Glutamatergic neuron (in vitro differentiated cells): Measurements from ENCODE around the gene CROCC. TPM values are rescaled to one million over a fixed set of nuclear protein-coding genes. Genes with fewer than 3 reads are reported as not detected.

Experiments
- DNase-seq: peaks from one replicate; pipeline ENCODE4 v3.0.0; 2022
- H3K27ac Mint-ChIP-seq: one replicate; pipeline ENCODE4 v1.8.0; 2020; ENCODE audit warnings: mild to moderate bottlenecking, mixed read lengths, inconsistent platforms; ENCODE audit not compliant: unreplicated experiment
- H3K27me3 Mint-ChIP-seq: one replicate; pipeline ENCODE4 v1.8.0; 2020; ENCODE audit warnings: mild to moderate bottlenecking, moderate library complexity, mixed read lengths, inconsistent platforms; ENCODE audit not compliant: unreplicated experiment
- H3K36me3 Mint-ChIP-seq: one replicate; pipeline ENCODE4 v1.8.0; 2020; ENCODE audit warnings: mild to moderate bottlenecking, mixed read lengths, inconsistent platforms; ENCODE audit not compliant: unreplicated experiment
- H3K4me1 Mint-ChIP-seq: one replicate; pipeline ENCODE4 v1.8.0; 2020; ENCODE audit warnings: mild to moderate bottlenecking, low read depth, mixed read lengths, inconsistent platforms; ENCODE audit not compliant: unreplicated experiment
- H3K4me3 Mint-ChIP-seq: one replicate; pipeline ENCODE4 v1.8.0; 2020; ENCODE audit warnings: mild to moderate bottlenecking, mixed read lengths, inconsistent platforms; ENCODE audit not compliant: unreplicated experiment
- H3K9me3 Mint-ChIP-seq: one replicate; pipeline ENCODE4 v1.8.0; 2020; ENCODE audit warnings: mild to moderate bottlenecking, moderate library complexity, mixed read lengths, inconsistent platforms; ENCODE audit not compliant: unreplicated experiment
- total RNA-seq: library from RNA; stranded (reverse); fragmentation: NEBNext Ultra II Directional; extraction: Animal tissue kit (Norgen Biotek cat#: 25700); gene quantifications from one replicate; pipeline ENCODE4 v1.2.1, GENCODE V29; 2021; ENCODE audit not compliant: unreplicated experiment
- TF ChIP-seq, protein P1 (sequence below): fragments of 200-600 bp; sonication (generic); IDR thresholded peaks from one replicate; pipeline ENCODE4 v1.5.0; 2021; ENCODE audit not compliant: partially characterized antibody, unreplicated experiment

The CROCC gene
- total RNA-seq, 1 donor from 2014 or later: 50.9 TPM

DNA sequence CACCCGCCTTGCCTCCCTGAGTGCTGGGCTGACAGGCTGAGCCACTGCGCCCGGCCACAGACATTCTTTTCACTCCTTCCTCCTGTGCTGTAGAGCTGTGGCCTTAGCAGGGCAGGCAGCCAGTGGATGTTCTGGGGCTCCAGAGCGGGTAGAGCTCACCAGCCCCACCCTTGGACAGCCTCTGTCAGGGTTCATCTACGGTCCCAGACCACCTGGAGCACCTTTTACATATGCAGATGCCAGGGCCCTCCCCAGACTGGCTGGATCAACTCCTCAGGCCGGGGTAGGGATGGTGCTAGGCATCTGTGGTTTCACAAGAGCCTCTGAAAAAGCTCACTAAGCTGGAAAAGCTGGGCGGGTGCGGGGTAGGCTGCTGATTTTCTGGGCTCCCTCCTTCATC lies 85.4 kb downstream of the CROCC start:
- peaks cover 1% of the 10 kb centered on the region for H3K9me3 Mint-ChIP-seq
- TF ChIP-seq, protein P1, sequence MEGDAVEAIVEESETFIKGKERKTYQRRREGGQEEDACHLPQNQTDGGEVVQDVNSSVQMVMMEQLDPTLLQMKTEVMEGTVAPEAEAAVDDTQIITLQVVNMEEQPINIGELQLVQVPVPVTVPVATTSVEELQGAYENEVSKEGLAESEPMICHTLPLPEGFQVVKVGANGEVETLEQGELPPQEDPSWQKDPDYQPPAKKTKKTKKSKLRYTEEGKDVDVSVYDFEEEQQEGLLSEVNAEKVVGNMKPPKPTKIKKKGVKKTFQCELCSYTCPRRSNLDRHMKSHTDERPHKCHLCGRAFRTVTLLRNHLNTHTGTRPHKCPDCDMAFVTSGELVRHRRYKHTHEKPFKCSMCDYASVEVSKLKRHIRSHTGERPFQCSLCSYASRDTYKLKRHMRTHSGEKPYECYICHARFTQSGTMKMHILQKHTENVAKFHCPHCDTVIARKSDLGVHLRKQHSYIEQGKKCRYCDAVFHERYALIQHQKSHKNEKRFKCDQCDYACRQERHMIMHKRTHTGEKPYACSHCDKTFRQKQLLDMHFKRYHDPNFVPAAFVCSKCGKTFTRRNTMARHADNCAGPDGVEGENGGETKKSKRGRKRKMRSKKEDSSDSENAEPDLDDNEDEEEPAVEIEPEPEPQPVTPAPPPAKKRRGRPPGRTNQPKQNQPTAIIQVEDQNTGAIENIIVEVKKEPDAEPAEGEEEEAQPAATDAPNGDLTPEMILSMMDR: no peak
- peaks cover 4% of the 10 kb centered on the region for H3K27me3 Mint-ChIP-seq
- H3K36me3 Mint-ChIP-seq: no peaks in the 10 kb centered on the region
- no peak overlapping the region for H3K4me3 Mint-ChIP-seq
- DNase-seq: no peak
- no peak overlapping the region for H3K27ac Mint-ChIP-seq
- peaks cover 2% of the 10 kb centered on the region for H3K4me1 Mint-ChIP-seq

DNA sequence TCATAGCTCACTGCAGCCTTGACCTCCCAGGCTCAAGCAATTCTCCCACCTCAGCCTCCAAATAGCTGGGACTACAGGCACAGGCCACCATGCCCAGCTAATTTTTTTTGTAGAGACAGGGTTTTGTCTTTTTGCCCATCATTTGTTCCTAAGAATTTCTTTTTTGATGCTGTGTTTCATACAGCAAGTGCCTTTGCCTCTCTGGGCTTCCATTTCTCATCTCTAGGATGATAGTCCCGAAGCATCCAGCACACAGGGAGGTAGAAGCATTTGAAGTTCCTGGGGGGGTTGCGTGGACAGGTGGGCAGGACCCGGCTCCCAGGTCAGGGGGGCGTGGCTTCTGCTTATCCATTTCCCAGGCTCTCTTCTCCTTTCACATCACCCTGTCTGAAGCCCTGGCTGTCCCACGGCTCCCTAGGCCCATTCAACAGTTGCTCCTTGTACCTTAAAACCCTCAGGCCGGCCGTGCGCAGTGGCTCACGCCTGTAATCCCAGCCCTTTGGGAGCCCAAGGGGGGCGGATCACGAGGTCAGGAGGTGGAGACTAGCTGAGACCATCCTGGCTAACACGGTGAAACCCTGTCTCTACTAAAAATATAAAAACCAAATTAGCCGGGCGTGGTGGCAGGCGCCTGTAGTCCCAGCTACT lies 86.6 kb downstream of the CROCC start:
- no peaks in the 10 kb centered on the region for H3K36me3 Mint-ChIP-seq
- peaks cover 2% of the 10 kb centered on the region for H3K4me1 Mint-ChIP-seq
- DNase-seq: no peak
- H3K9me3 Mint-ChIP-seq: no peaks in the 10 kb centered on the region
- no peak overlapping the region for H3K4me3 Mint-ChIP-seq
- H3K27ac Mint-ChIP-seq: no peak overlapping the region
- peaks cover 11% of the 10 kb centered on the region for H3K27me3 Mint-ChIP-seq
- TF ChIP-seq, protein P1: no peak

DNA sequence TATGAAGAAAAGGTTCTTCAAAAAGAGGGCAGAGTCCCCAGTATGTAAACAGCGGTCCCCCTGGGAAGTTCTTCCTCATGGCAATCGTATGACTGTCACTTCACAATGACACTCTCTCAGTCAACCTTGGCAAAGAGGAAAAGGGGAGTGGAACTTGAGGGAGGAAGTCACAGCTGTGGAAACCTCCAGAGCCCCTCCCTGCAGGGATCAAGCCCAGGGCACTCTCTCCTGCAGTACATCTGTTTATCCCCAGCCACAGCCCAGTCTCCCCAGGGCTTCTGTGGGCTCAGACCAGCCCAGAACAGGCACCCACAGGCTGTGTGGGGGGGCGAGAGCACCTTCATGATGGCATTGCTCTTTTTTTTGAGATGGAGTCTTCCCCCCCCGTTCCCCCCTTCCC lies 88.0 kb downstream of the CROCC start:
- H3K4me3 Mint-ChIP-seq: no peak overlapping the region
- H3K27me3 Mint-ChIP-seq: peaks cover 10% of the 10 kb centered on the region
- H3K36me3 Mint-ChIP-seq: no peaks in the 10 kb centered on the region
- no peaks in the 10 kb centered on the region for H3K9me3 Mint-ChIP-seq
- peaks cover 5% of the 10 kb centered on the region for H3K4me1 Mint-ChIP-seq
- H3K27ac Mint-ChIP-seq: no peak overlapping the region
- no peak for DNase-seq
- TF ChIP-seq, protein P1: no peak

DNA sequence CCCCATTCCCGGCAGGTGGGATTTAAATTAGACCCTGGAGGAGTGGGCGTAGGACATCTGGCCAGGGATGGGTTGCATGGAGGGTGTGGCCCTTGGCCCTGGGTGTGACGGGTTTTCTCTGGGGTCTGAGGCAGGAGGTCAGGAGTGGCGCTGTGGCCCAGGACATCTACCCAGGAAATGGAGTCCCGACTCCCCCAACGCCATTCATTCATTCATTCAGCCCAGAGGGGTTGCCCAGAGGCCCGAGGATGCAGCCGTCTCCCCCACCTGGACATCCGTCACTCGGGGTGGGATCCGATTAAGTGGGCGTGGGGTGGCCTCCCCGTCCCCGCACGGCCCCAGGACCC lies 89.3 kb downstream of the CROCC start:
- H3K36me3 Mint-ChIP-seq: no peaks in the 10 kb centered on the region
- peaks cover 9% of the 10 kb centered on the region for H3K27me3 Mint-ChIP-seq
- no peaks in the 10 kb centered on the region for H3K9me3 Mint-ChIP-seq
- peaks cover 5% of the 10 kb centered on the region for H3K4me1 Mint-ChIP-seq
- TF ChIP-seq, protein P1: no peak
- no peak overlapping the region for H3K27ac Mint-ChIP-seq
- H3K4me3 Mint-ChIP-seq: peak overlapping the region; percentile 84
- no peak for DNase-seq

DNA sequence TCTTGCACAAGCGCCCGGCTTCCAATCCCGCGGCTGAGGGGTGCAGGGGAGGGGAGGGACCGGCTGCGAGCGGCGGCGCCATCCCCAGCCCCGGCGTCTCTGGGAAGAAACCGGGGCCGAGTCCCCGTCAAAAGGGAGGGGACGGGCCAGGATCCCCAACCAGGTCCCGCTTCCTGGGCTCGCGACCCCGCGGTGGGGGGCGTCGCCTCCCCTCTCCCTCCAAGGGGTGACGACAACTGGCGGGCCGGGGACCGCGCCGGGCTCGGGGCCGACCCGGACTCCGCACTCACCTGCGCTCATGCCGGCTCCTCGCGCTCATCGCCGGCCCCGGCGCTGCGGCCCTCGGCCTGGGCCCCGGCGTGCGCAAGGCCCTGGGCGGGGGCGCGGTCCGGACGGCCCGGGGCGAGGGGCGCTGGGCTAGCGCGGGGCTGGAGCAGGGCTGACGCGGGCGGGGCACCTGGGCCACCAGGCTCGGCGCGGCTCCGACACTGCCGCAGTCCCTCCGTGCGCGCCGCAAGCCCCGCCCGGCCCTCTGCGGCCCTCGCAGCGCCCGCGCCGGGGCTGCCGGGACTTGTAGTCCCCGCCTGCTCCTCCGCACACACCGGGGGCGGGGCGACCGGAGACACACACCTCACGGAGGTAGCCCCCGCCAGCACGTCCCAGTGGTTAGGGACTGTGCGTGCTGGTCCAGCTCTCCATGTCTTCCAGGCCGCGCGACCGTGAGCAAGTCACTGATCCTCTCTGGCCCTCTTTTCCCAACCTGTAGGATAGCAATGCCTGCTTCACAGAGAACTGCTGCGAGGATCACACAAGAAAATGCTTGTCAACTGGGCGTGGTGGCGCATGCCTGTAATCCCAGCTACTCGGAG lies 89.9 kb downstream of the CROCC start, which contains the start of gene ATP13A2:
Gene ATP13A2 (minus strand): TSS at position 490 of the 869 bp plus-strand sequence. CDS start 190 bp downstream, at position 300.
- TF ChIP-seq, protein P1: no peak
- peaks cover 9% of the 10 kb centered on the region for H3K27me3 Mint-ChIP-seq
- H3K27ac Mint-ChIP-seq: no peak within 1 kb of the TSS
- H3K36me3 Mint-ChIP-seq: no peaks in the 10 kb centered on the region
- H3K4me1 Mint-ChIP-seq: peaks cover 5% of the 10 kb centered on the region
- no peaks in the 10 kb centered on the region for H3K9me3 Mint-ChIP-seq
- H3K4me3 Mint-ChIP-seq: peak within 1 kb of the TSS; percentile 86
- DNase-seq: peak; percentile 80
